Endometrial microvascular endothelial cells (primary cell): ENCODE data around the gene RASAL2. TPM values are rescaled to one million over a fixed set of nuclear protein-coding genes. Genes with fewer than 3 reads are reported as not detected.
"Not testable (repeated sequence)": the region's sequence is repeated elsewhere in the genome, so short reads cannot be mapped to it uniquely, and the experiment has no call there.

Source experiments
- in situ Hi-C: cut with HindIII; loops from 2 replicates; pipeline ENCODE4 v1.10.0; 2017; ENCODE audit warnings: low sequenced_read_pairs, low pct_unique_long_range_greater_than_20kb; ENCODE audit errors: inconsistent ontology term
- total RNA-seq: library from RNA; depleted of rRNA; stranded (reverse); fragments of >200 nt; gene quantifications from one replicate; pipeline ENCODE4 v1.2.3, GENCODE V29; 2015; ENCODE audit errors: inconsistent ontology term

RASAL2 gene
- total RNA-seq, 1 donor from 2014 or later = 11.8 TPM

- in situ Hi-C loops = no loop called here
Observed at GRCh38 chr1:178502856-178503255, 409.0 kb downstream of the RASAL2 start.

DNA sequence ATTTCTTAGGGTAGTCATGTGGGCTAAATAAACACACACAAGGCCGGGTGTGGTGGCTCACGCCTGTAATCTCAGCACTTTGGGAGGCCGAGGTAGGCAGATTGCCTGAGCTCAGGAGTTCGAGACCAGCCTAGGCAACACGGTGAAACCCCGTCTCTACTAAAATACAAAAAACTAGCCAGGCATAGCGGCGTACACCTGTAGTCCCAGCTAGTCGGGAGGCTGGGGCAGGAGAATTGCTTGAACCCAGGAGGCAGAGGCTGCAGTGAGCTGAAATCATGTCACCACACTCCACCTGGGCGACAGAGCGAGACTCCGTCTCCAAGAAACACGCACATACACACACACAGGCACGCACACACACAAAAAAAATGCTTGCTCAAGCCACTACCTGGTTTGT lies 409.4 kb downstream of the RASAL2 start:
- in situ Hi-C loops = not testable (repeated sequence)

DNA sequence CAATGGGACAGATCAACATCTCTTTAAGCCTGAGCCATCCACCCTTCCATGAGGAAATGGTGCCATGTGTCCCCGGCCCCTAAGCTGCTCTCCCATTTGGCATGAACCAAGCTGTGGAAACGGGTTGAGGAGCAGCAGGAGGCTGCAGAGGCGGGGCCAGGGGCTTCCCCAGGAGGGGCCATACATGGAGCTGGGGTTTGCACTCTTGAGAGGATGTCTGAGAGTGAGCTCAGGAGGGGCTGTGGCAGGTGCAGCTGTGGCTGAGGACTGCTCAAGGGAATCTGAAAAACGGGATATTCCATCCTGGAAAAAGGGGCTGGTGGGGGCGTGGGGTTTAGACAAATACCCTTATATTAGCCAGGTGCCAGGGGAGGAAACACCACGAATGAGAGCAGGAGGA lies 409.9 kb downstream of the RASAL2 start:
- in situ Hi-C loops = no loop called here

DNA sequence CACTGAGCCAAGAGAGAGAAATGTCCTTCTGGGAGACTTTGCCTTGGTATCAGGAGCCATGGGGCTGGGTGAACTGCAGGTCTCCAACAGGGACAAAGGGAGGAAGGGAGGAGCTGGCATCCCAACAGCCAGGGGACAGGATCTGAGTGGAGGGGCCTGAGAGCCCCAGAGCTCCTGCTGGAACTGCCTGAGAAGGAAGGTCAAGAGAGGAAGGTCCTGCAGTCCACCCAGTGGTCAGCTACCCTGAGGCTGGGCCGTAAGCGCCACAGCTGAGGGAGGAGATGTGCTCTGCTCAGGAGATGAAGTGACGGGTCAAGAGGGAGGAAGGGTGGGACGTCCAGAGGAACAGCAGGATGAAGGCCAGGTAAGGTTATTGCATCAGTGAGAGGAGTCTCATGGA lies 410.4 kb downstream of the RASAL2 start:
- in situ Hi-C loops = no loop called here

DNA sequence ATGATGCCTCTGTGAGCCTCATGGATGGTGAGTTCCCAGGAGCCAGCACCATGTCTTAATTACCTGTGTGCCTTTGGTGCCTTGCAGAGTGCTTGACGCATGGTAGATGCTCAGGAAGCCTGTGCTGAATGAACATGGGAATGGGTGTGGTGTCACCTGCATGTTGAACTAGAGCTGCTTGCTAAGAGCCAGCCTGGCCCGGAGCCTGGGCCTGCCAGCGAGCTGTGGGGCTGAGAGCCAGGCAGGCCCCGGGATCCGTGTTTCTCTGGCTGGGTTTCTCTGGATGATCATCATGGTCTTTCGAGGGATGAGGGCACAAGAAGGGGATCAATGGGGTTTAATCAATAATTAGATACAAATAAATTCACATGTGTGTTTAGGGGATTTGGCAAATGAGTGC lies 412.3 kb downstream of the RASAL2 start:
- in situ Hi-C loops = no loop called here

DNA sequence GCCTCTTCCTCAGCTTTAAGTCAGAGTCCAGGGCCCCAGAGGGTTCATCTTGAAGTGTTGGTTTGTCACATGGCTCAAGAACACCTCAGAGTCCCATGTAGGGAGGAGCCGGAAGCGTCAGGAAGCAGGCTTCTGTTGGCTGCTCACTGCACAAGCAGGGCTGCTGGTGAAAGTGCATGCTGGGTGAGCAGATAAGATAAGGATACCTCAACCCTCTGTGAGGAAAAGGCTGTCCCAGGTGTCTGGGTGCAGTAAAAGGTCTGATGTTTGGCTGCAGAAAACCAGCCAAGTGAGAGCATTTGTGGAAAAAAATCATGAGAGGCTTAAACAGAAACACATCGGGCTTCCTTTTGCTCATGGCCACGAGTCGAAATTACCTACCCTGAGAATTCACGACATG lies 412.8 kb downstream of the RASAL2 start:
- in situ Hi-C loops = no loop called here

DNA sequence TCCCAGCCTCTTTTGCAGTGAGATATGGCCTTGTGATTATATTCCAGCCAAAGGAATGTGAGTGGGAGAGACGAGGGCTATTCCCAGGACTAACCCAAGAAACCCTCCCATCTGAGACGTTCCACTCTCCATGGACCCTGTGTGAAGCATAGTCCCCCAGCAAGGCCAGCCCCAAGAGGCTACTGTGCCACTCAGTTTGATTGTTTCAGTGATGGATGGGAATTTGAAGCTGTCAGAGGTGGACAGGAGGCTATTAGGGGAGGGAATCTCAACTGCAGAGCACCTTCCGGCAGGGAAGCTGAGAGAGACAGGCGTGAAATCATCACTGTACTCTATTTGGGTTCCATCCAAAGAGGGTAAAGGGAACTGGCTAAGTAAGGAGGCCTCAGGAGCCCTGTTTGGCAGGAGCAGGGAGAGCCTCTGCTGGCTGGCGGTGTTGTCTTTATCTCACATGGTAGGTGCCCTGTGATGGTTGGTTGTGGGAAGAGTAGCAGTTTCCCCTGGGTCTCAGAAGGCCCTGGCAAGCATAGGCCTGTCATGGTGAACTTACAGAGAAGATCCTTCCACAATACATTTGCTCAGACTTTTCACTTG lies 415.6 kb downstream of the RASAL2 start:
- in situ Hi-C loops = no loop called here

GRCh38 chr1:178510155-178510554 lies 416.3 kb downstream of the RASAL2 start:
- in situ Hi-C loops = no loop called here

- in situ Hi-C loops = no loop called here
Observed at GRCh38 chr1:178512566-178513277, 418.8 kb downstream of the RASAL2 start, which contains the start of gene TEX35. Gene TEX35 (plus strand): TSS chr1:178513109. CDS start chr1:178513189, 80 bp downstream.

- in situ Hi-C loops = no loop called here
Observed at GRCh38 chr1:178513278-178513983, 419.5 kb downstream of the RASAL2 start.

DNA sequence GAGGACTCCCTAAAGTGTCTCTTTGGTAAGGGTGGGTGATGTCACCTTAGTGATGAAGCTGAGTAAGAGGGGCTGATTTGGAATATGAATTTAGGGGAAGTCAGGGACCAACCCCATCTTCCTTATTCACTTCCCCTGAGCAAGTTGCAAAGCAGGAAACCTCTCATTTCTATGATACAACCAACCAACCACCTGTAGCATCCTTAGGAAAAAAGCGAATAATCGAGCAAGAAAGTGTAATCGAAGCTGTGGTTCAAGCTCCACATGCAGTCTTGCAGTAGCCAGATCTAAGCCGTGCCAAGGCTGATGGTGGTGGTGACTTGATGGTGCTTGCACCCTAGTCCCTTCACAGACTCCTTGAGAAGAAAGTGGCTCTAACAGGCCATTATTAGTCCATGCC lies 422.2 kb downstream of the RASAL2 start:
- in situ Hi-C loops = no loop called here

- in situ Hi-C loops = no loop called here
Observed at GRCh38 chr1:178518894-178519293, 425.0 kb downstream of the RASAL2 start.

DNA sequence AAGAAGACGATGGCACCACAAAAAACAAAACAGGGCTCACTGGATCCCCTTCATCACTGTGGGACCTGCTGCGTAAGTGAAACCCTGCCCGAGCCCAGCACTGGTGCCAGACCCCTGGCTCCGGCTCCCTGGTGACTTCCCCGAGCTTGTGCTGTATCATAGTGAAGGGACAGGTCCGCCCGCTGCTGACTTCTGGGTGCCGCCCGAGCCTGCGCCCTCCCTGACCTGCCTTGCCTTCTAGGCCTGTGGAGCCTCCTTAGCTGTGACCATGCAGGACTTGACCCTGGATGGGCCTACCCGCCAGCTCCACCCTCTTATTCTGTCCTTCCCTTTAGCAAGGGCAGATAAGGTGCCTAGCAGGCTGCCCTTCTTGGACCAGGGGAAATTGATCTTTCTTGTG lies 426.9 kb downstream of the RASAL2 start:
- in situ Hi-C loops = no loop called here

GRCh38 chr1:178521241-178521640 lies 427.3 kb downstream of the RASAL2 start:
- in situ Hi-C loops = no loop called here

- in situ Hi-C loops = no loop called here
Observed at GRCh38 chr1:178527117-178527516, 433.2 kb downstream of the RASAL2 start.

- in situ Hi-C loops = no loop called here
Observed at GRCh38 chr1:178528228-178528952, 434.5 kb downstream of the RASAL2 start.

DNA sequence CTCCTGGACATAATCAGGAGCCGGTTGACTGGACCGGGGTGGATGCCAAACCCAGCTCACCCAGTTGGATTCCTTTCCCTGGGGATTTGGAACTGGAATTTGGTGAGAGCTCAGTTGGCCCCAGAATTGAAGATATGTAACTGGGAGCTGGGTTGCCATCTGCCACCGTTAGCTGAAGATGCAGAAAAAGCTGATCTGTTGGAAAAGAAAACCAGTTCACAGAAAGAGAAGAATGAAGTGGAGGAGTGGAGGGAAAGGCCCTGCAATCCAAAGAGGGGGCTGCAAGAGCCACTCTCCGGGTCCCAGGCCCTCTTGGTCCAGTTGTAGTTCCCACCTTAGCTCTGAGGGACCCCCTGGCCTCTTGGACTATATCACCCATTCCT lies 435.0 kb downstream of the RASAL2 start:
- in situ Hi-C loops = no loop called here

DNA sequence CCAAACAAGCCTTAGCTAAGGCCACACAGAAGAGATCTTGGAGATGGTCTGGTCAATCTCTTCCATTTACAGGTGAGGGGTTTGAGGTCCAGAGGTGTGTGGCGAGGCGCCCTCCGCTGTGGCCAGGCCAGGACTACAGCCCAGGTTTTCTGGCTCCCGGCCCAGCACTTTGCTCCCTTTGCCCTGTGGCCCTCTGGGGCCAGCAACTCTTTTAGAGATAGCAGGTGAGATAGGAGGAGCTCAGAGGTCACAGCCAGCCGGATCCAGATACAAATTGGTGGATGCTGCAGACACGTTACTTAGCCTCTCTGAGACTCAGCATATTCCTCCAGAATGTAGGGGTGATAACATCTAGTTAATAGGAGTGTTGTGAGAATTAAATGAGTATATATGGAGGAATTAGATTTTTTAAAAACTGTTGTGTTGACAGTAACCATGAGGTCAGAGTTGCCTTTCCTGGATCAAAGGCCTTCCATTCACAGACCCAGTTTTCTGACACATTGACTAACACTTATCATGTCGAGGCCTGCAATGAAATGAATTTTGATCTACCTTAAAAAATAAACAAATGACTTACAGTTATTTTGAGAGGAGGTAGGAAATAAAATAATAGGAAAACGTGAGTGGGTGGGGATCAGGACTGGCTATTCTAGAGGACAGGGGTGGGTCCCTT lies 435.6 kb downstream of the RASAL2 start:
- in situ Hi-C loops = no loop called here

GRCh38 chr1:178530037-178530402 lies 436.1 kb downstream of the RASAL2 start:
- in situ Hi-C loops = no loop called here
